ENCODE measurements around the gene PTPRK.

Gene PTPRK

GRCh38 chr6:128233531-128233930, 286.9 kb downstream of the PTPRK start:
- TF ChIP-seq CTCF (conservative IDR thresholded peaks at IDR 0.05): no peak

GRCh38 chr6:128230267-128230989, 290.0 kb downstream of the PTPRK start:
- no peak overlapping the region for H3K27ac ChIP-seq
- no peak for TF ChIP-seq CTCF (conservative IDR thresholded peaks at IDR 0.05)

More at GRCh38 chr6:128233531-128233930, 286.9 kb downstream of the PTPRK start:
- H3K27ac ChIP-seq: no peak overlapping the region

GRCh38 chr6:128225612-128226011, 294.8 kb downstream of the PTPRK start:
- H3K27ac ChIP-seq: no peak overlapping the region
- no peak for TF ChIP-seq CTCF (conservative IDR thresholded peaks at IDR 0.05)

GRCh38 chr6:128216917-128217316, 303.5 kb downstream of the PTPRK start:
- H3K27ac ChIP-seq: no peak overlapping the region
- TF ChIP-seq CTCF (conservative IDR thresholded peaks at IDR 0.05): no peak

GRCh38 chr6:128209771-128210170, 310.6 kb downstream of the PTPRK start:
- H3K27ac ChIP-seq: no peak overlapping the region
- no peak for TF ChIP-seq CTCF (conservative IDR thresholded peaks at IDR 0.05)

GRCh38 chr6:128208851-128209580, 311.4 kb downstream of the PTPRK start:
- TF ChIP-seq CTCF (conservative IDR thresholded peaks at IDR 0.05): no peak
- no peak overlapping the region for H3K27ac ChIP-seq

- TF ChIP-seq CTCF (conservative IDR thresholded peaks at IDR 0.05): no peak
- H3K27ac ChIP-seq: no peak overlapping the region
Measured at GRCh38 chr6:128208078-128208477, 312.3 kb downstream of the PTPRK start.

Data from VCaP (cell line).